BLaER1 treated with 17β-estradiol and CSF1 and Interleukin-3, amounts not matched to agents 10 nM and 100 nM (cell line): Measurements from ENCODE around the gene FPR1.

Experiments used
- H3K27ac ChIP-seq, 11 experiments: shearing (Covaris generic); formaldehyde crosslinking; 2 replicates each; pipeline ENCODE4 v1.8.1; 2022
- H3K27me3 ChIP-seq, 11 experiments: shearing (Covaris generic); formaldehyde crosslinking; 2 replicates each; pipeline ENCODE4 v1.8.1; 2022
- H3K36me3 ChIP-seq, 11 experiments: shearing (Covaris generic); formaldehyde crosslinking; 2 replicates each; pipeline ENCODE4 v1.8.1; 2022
- H3K4me1 ChIP-seq, 10 experiments: shearing (Covaris generic); formaldehyde crosslinking; 2 replicates each; pipeline ENCODE4 v1.8.1; 2022
- H3K4me2 ChIP-seq, 11 experiments: shearing (Covaris generic); formaldehyde crosslinking; 2 replicates each; pipeline ENCODE4 v1.8.1; 2022
- H3K4me3 ChIP-seq, 10 experiments: shearing (Covaris generic); formaldehyde crosslinking; 2 replicates each; pipeline ENCODE4 v1.8.1; 2022
- H3K9ac ChIP-seq, 11 experiments: shearing (Covaris generic); formaldehyde crosslinking; 2 replicates each; pipeline ENCODE4 v1.8.1; 2022
- H3K9me3 ChIP-seq, 11 experiments: shearing (Covaris generic); formaldehyde crosslinking; replicated peaks in 1 of 11; 2 replicates each; pipeline ENCODE4 v1.8.1; 2022
- H4K20me1 ChIP-seq, 11 experiments: shearing (Covaris generic); formaldehyde crosslinking; 2 replicates each; pipeline ENCODE4 v1.8.1; 2022
- Cebpa-rat ChIP-seq, 11 experiments: shearing (Covaris generic); IDR thresholded peaks; 2 replicates each; pipeline ENCODE4 v1.8.1; 2022

The FPR1 gene

DNA sequence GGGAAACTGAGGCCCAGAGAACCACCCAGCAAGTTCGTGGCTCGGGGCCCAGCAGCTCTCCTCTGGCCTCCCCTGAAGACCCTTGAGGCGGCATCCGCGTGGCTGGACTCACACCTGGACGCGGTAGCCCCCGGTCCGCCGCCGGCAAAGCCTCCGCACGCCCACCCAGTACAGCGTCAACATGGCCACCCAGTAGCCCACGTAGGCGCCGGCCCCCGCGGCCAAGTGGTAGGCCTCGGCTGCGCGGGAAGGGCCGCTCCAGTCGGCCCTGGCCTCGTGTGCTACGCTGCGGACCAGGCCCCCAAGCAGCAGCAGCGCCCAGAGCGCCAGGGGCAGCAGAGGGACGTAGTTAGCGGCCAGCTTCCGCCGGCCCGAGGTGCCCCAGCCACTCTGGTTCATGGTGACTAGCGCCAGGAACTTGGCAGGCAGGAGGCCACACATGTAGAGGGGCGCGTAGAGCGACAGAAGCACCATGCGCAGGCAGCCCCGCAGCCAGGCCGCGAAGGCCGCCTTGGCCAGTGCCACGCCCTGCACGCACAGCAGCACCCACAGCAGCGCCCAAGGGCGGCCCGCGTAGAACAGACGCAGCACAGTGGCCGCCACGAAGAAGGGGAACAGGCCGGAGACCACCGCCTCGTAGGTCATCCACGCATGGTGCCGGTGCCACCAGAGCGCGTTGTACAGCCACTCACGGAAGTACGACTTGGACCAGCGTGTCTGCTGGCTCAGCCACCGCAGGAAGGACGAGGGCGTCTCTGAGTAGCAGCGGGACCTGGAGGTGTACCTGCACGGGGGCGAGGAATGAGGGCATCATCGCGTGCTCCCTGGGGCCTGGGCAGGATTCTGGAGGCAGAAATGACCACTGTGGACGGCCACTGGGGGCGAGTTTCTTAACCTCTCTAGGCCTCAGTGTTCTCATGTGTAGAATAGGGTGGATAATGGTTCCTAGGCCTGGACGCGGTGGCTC lies 38.1 kb downstream of the FPR1 start:
- no peak overlapping the region for H3K9ac ChIP-seq
- no peak overlapping the region for H3K27ac ChIP-seq
- peaks cover 0 to 15% (median 0%) of the 10 kb centered on the region in 11 experiments; a peak in 8 of 22 replicates for H3K36me3 ChIP-seq
- H3K4me3 ChIP-seq, result no peak overlapping the region
- H3K4me1 ChIP-seq, result peaks cover 32 to 50% (median 44%) of the 10 kb centered on the region in 10 experiments
- TF ChIP-seq Cebpa-rat (IDR thresholded peaks at IDR 0.05), result no peak
- no peaks in the 10 kb centered on the region; a peak in 1 of 22 replicates for H4K20me1 ChIP-seq
- H3K27me3 ChIP-seq, result no peaks in the 10 kb centered on the region
- peak overlapping the region in 1 of 11 experiments; percentile 70; a peak in 1 of 22 replicates for H3K4me2 ChIP-seq
- peaks cover 0 to 7% (median 0%) of the 10 kb centered on the region in 11 experiments; a peak in 5 of 22 replicates for H3K9me3 ChIP-seq

DNA sequence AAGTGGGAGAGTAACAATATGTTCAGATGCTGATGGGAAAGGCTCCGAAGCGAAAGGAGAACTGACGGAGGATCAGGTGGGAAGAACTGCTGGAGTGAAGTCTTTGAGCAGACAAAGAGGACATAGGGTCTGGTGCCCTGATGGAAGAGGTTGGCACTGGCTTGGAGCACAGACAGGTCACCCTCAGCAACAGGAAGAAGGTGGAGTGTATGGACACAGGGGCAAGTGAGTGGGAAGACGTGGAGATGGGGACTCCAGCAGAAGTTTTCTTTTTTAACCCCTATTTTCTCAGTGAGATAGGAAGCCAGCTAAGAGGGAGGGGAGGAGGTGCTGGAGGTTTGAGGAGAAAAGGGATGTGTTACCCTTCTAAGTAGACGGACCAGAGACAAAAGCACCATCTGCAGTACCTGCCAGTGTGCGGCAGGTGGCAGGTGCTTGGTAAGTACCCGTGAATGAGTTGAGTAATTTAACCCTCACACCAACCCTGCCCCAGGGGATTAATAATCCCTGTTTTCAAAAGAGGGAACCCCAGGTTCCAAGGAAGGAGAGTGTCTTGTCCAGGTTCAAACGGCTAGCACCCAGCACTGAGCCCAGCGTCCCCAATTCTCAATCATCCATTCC lies 39.1 kb downstream of the FPR1 start:
- Histone ChIP-seq H3K27me3 (no peaks in the 10 kb centered on the region), H3K36me3 (peaks cover 2 to 23% (median 7%) of the 10 kb centered on the region in 11 experiments; a peak in 20 of 22 replicates), H3K27ac (peak overlapping the region in 2 of 11 experiments; percentile 10 to 46; a peak in 3 of 22 replicates), H3K9ac (no peak overlapping the region), H3K4me2 (peak overlapping the region in 7 of 11 experiments; percentile 12 to 73 (median 61); a peak in 8 of 22 replicates), H4K20me1 (no peaks in the 10 kb centered on the region; a peak in 2 of 22 replicates), H3K9me3 (peaks cover 0 to 7% (median 0%) of the 10 kb centered on the region in 11 experiments; a peak in 4 of 22 replicates), H3K4me1 (peaks cover 38 to 58% (median 44%) of the 10 kb centered on the region in 10 experiments), H3K4me3 (no peak overlapping the region)
- TF ChIP-seq Cebpa-rat (IDR thresholded peaks at IDR 0.05), result no peak

DNA sequence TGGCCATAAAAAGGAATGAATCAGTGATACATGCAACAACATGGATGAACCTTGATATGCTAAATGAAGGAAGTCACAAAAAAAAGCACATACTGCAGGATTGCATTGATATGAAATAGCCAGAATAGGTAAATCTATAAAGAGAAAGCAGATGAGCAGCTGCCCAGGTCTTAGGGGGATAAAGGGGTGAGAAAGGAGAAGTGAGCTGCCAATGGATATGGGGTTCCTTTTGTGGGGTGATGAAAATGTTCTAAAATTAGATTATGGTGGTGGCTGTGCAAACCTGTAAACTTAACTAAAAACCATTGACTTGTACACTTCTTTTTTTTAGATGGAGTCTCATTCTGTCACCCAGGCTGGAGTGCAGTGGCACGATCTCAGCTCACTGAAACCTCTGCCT lies 40.0 kb downstream of the FPR1 start:
- no peak for TF ChIP-seq Cebpa-rat (IDR thresholded peaks at IDR 0.05)
- H3K27me3 ChIP-seq, result no peaks in the 10 kb centered on the region
- peak overlapping the region in 9 of 11 experiments; percentile 5 to 73 (median 65); a peak in 17 of 22 replicates for H3K4me2 ChIP-seq
- peaks cover 0 to 7% (median 0%) of the 10 kb centered on the region in 11 experiments; a peak in 4 of 22 replicates for H3K9me3 ChIP-seq
- H3K36me3 ChIP-seq, result peaks cover 11 to 31% (median 16%) of the 10 kb centered on the region in 11 experiments; a peak in 21 of 22 replicates
- H4K20me1 ChIP-seq, result no peaks in the 10 kb centered on the region; a peak in 2 of 22 replicates
- H3K4me3 ChIP-seq, result no peak overlapping the region
- H3K9ac ChIP-seq, result no peak overlapping the region
- H3K4me1 ChIP-seq, result peaks cover 41 to 66% (median 46%) of the 10 kb centered on the region in 10 experiments
- peak overlapping the region in 3 of 11 experiments; percentile 43 to 61 (median 50); a peak in 4 of 22 replicates for H3K27ac ChIP-seq

DNA sequence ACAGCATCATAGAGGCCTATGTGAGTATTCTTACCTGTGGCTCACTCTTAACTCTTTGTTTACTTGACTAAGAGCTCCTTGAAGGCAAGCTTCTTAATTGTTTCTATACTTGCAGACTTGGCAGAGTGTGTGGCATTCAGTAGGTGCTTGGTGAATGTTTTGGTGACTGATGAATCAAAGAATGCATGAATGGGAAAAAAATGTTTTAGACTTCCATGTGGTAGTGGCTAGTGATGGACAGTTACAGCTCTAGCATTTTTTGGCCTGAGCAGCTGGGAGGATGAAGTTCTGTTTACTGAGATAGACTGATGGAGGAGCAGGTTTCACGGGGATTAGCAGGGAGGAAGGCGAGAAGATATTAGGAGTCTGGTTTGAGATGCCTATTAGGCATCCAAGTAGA lies 41.5 kb downstream of the FPR1 start:
- Histone ChIP-seq H3K36me3 (peaks cover 21 to 47% (median 31%) of the 10 kb centered on the region in 11 experiments), H3K9ac (no peak overlapping the region), H3K27me3 (no peaks in the 10 kb centered on the region), H4K20me1 (no peaks in the 10 kb centered on the region; a peak in 2 of 22 replicates), H3K4me1 (peaks cover 45 to 82% (median 58%) of the 10 kb centered on the region in 10 experiments), H3K9me3 (peaks cover 0 to 7% (median 0%) of the 10 kb centered on the region in 11 experiments; a peak in 4 of 22 replicates), H3K27ac (peak overlapping the region in 6 of 11 experiments; percentile 9 to 61 (median 45); a peak in 9 of 22 replicates), H3K4me2 (peak overlapping the region; percentile 0 to 79 (median 65)), H3K4me3 (no peak overlapping the region)
- no peak for TF ChIP-seq Cebpa-rat (IDR thresholded peaks at IDR 0.05)

DNA sequence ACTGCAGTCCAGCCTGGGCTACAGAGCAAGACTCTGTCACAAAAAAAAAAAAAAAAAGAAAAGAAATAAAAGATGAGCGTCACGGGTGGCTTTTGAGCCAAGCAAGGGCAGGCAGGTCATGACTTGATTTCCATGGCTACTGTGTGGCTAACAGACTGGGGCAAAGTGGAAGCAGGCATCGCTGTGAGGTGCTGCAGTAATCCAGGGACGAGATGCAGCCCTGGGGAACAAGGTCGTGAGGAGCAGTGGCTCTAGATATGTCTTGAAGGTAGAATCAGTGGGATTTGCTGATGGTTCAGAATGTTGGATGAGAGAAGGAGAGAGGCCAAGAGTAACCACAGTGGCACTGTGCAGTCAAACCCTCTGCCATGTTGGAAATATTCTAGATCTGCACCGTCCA lies 42.1 kb downstream of the FPR1 start:
- no peaks in the 10 kb centered on the region; a peak in 2 of 22 replicates for H4K20me1 ChIP-seq
- no peak for TF ChIP-seq Cebpa-rat (IDR thresholded peaks at IDR 0.05)
- peaks cover 50 to 80% (median 62%) of the 10 kb centered on the region in 10 experiments for H3K4me1 ChIP-seq
- 0 out of 22 replicates have a peak overlapping the region, but pooled peaks of 1 of the 11 experiments have one; percentile 61 for H3K27ac ChIP-seq
- no peaks in the 10 kb centered on the region for H3K27me3 ChIP-seq
- peaks cover 0 to 7% (median 0%) of the 10 kb centered on the region in 11 experiments; a peak in 3 of 22 replicates for H3K9me3 ChIP-seq
- H3K4me3 ChIP-seq, result no peak overlapping the region
- H3K4me2 ChIP-seq, result peak overlapping the region in 7 of 11 experiments; percentile 5 to 79 (median 61); a peak in 9 of 22 replicates
- peaks cover 21 to 50% (median 34%) of the 10 kb centered on the region in 11 experiments for H3K36me3 ChIP-seq
- no peak overlapping the region for H3K9ac ChIP-seq

DNA sequence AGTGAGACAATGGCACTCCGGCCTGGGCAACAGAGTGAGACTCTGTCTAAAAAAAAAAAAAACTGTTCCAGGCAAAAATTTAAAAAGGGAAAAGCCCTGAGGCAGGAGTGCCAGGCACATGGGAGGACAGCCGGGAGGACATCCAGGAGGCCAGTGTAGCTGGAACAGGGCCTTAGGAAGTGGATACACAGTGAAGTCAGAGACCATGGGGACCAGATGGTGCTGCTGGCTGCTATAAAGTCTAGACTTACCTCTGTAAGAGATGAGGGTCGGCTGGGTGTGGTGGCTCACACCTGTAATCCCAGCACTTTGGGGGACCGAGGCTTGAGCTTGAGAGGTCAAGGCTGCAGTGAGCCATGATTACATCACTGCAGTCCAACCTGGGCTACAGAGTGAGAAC lies 42.9 kb downstream of the FPR1 start:
- H3K36me3 ChIP-seq, result peaks cover 21 to 50% (median 34%) of the 10 kb centered on the region in 11 experiments

DNA sequence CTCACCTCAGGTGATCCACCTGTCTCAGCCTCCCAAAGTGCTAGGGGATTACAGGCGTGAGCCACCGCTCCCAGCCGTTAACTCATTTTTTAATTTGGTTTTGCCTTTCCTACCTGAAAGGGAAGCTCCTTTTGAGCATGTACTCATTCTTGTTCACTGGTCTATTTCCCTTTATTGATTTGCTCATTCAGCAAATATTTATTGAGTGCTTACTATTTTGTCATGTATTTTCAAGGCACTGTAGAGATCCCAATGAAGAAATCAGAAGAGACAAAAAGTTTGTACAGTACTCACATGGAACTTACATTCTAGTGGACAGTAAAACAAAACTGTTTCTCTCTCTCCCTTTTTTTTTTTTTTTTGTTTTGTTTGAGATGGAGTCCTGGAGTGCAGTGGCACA lies 44.8 kb downstream of the FPR1 start:
- H4K20me1 ChIP-seq, result peaks cover 7 to 17% (median 12%) of the 10 kb centered on the region in 11 experiments; a peak in 13 of 22 replicates
- no peaks in the 10 kb centered on the region for H3K9me3 ChIP-seq
- H3K27me3 ChIP-seq, result peaks cover 0 to 17% (median 13%) of the 10 kb centered on the region in 11 experiments; a peak in 16 of 22 replicates
- peaks cover 24 to 39% (median 36%) of the 10 kb centered on the region in 11 experiments for H3K36me3 ChIP-seq
- no peak overlapping the region for H3K27ac ChIP-seq
- no peak overlapping the region for H3K4me3 ChIP-seq
- no peak overlapping the region for H3K9ac ChIP-seq
- H3K4me1 ChIP-seq, result peaks cover 52 to 86% (median 67%) of the 10 kb centered on the region in 10 experiments
- no peak for TF ChIP-seq Cebpa-rat (IDR thresholded peaks at IDR 0.05)
- H3K4me2 ChIP-seq, result peak overlapping the region in 2 of 11 experiments; percentile 84 to 96; a peak in 3 of 22 replicates

More for the DNA sequence above, 42.9 kb downstream of the FPR1 start:
- Histone ChIP-seq H3K4me2 (0 out of 22 replicates have a peak overlapping the region, but pooled peaks of 2 of the 11 experiments have one; percentile 2 to 5), H3K27me3 (no peaks in the 10 kb centered on the region), H4K20me1 (no peaks in the 10 kb centered on the region; a peak in 2 of 22 replicates), H3K4me1 (peaks cover 50 to 76% (median 61%) of the 10 kb centered on the region in 10 experiments), H3K4me3 (no peak overlapping the region), H3K9me3 (peaks cover 0 to 5% (median 0%) of the 10 kb centered on the region in 11 experiments; a peak in 2 of 22 replicates), H3K27ac (no peak overlapping the region), H3K9ac (no peak overlapping the region)
- TF ChIP-seq Cebpa-rat (IDR thresholded peaks at IDR 0.05), result no peak

DNA sequence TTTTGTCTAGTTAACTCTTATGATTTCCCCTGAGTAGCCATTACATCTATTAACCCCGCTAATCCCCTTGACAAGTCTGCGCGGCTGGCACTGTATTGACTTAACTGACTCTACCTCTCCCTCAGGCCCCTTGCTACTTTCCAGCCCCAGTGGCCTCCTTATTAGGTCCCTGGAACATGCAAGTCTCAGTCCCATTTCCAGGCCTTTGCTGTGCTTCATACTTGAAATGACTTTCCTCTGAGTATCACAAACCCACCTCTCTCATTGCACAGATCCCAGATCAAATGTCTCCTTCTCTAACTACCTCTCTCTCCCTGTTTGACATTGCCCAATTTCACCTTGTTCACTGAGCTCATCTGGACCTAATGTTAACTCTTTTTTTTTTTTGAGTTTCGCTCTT lies 45.4 kb downstream of the FPR1 start:
- Histone ChIP-seq H3K27ac (0 out of 22 replicates have a peak overlapping the region, but pooled peaks of 1 of the 11 experiments have one; percentile 4), H3K27me3 (peaks cover 0 to 21% (median 13%) of the 10 kb centered on the region in 11 experiments; a peak in 16 of 22 replicates), H3K4me2 (peak overlapping the region in 5 of 11 experiments; percentile 11 to 96 (median 94); a peak in 6 of 22 replicates), H3K4me3 (no peak overlapping the region), H3K9ac (peak overlapping the region in 2 of 11 experiments; percentile 15 to 94; a peak in 2 of 22 replicates), H3K4me1 (peaks cover 46 to 84% (median 64%) of the 10 kb centered on the region in 10 experiments), H3K9me3 (no peaks in the 10 kb centered on the region), H3K36me3 (peaks cover 30 to 45% (median 42%) of the 10 kb centered on the region in 11 experiments), H4K20me1 (peaks cover 7 to 23% (median 14%) of the 10 kb centered on the region in 11 experiments; a peak in 13 of 22 replicates)
- TF ChIP-seq Cebpa-rat (IDR thresholded peaks at IDR 0.05), result no peak
